Stimulated activated CD4-positive, alpha-beta T cell treated with anti-CD3 and anti-CD28 coated beads, Interleukin-12 subunit alpha, Interleukin-12 subunit beta, amount 100 ng/mL, for 48 hours (primary cell): ENCODE data around the gene MAJIN.

Experiments
- DNase-seq, 3 donors: peaks; one replicate each; pipeline ENCODE4 v3.0.0-alpha.2; 2020; ENCODE audit warnings: low read depth in 2 of 3, low spot score in 1 of 3

Gene MAJIN

GRCh38 chr11:64914123-64914522, 57.8 kb downstream of the MAJIN start:
- no peak for DNase-seq

- DNase-seq = no peak
These were observed 58.7 kb downstream of the MAJIN start for GRCh38 chr11:64913171-64913727.

GRCh38 chr11:64911689-64912088, 60.2 kb downstream of the MAJIN start:
- DNase-seq = no peak

GRCh38 chr11:64911142-64911541, 60.8 kb downstream of the MAJIN start:
- DNase-seq = no peak

GRCh38 chr11:64910451-64911093, 61.3 kb downstream of the MAJIN start:
- no peak for DNase-seq

GRCh38 chr11:64909653-64910343, 62.1 kb downstream of the MAJIN start:
- no peak for DNase-seq

- no peak for DNase-seq
These were observed 63.1 kb downstream of the MAJIN start for GRCh38 chr11:64908766-64909165.

- DNase-seq = no peak
These were observed 65.6 kb downstream of the MAJIN start for GRCh38 chr11:64906314-64906635.

- no peak for DNase-seq
These were observed 66.2 kb downstream of the MAJIN start for GRCh38 chr11:64905516-64906313.

- DNase-seq = no peak
These were observed 68.5 kb downstream of the MAJIN start for GRCh38 chr11:64903291-64903833.

GRCh38 chr11:64902102-64902900, 69.6 kb downstream of the MAJIN start:
- no peak for DNase-seq

GRCh38 chr11:64900774-64901173, 71.1 kb downstream of the MAJIN start:
- no peak for DNase-seq

- DNase-seq = peak; percentile 49 to 56 (median 50)
These were observed 71.6 kb downstream of the MAJIN start for GRCh38 chr11:64900263-64900678.

- no peak for DNase-seq
These were observed 73.4 kb downstream of the MAJIN start for GRCh38 chr11:64898541-64898940.

- no peak for DNase-seq
These were observed 73.8 kb downstream of the MAJIN start for GRCh38 chr11:64898076-64898445.

GRCh38 chr11:64897381-64898075, 74.4 kb downstream of the MAJIN start:
- no peak for DNase-seq

GRCh38 chr11:64896448-64897022, 75.4 kb downstream of the MAJIN start:
- DNase-seq = no peak

- DNase-seq = no peak
These were observed 77.0 kb downstream of the MAJIN start for GRCh38 chr11:64894812-64895452.

GRCh38 chr11:64894070-64894811, 77.7 kb downstream of the MAJIN start:
- DNase-seq = peak; percentile 84 to 97 (median 93)
